PC-9 (cell line): ENCODE results near the gene SHROOM2. TPM values are rescaled to one million over a fixed set of nuclear protein-coding genes. Genes with fewer than 3 reads are reported as not detected.

Source experiments
- BruUV-seq: library from RNA; stranded (reverse); fragments of 400-500 nt; replicated peaks from 2 replicates; lab custom pipeline; 2021; lab: Mats Ljungman, UMichigan
- CTCF ChIA-PET: fragments of 300-600 bp; sonication (Branson Sonifier 250); formaldehyde crosslinking; loops from one replicate; lab custom pipeline; 2022; ENCODE audit warnings: antibody characterized with exemption; lab: Charles Lee
- POLR2A ChIA-PET: fragments of 300-600 bp; sonication (Branson Sonifier 250); formaldehyde crosslinking; loops from one replicate; lab custom pipeline; 2022; ENCODE audit warnings: antibody characterized with exemption; ENCODE audit not compliant: unreplicated experiment; lab: Charles Lee
- DNase-seq, 2 experiments: peaks; one replicate each; pipeline versions ENCODE4 v3.0.0 to v3.0.0-alpha.2; 2015 to 2022; ENCODE audit warnings: mixed read lengths in 1 of 2
- H2AFZ ChIP-seq: fragments of 200-600 bp; sonication (generic); 2 replicates; pipeline ENCODE4 v1.8.1; 2017; ENCODE audit warnings: antibody characterized with exemption
- H3F3A ChIP-seq: fragments of 200-600 bp; sonication (generic); 2 replicates; pipeline ENCODE4 v1.8.1; 2017; ENCODE audit warnings: antibody characterized with exemption, mild to moderate bottlenecking, low read depth; ENCODE audit not compliant: insufficient read depth
- H3K27ac ChIP-seq: fragments of 200-600 bp; sonication (generic); 2 replicates; pipeline ENCODE4 v1.6.1; 2016; ENCODE audit warnings: mixed run types
- H3K27me3 ChIP-seq: fragments of 200-600 bp; sonication (generic); 2 replicates; pipeline ENCODE4 v1.6.1; 2016; ENCODE audit warnings: low read depth, mixed run types; ENCODE audit not compliant: insufficient read depth
- H3K36me3 ChIP-seq: fragments of 200-600 bp; sonication (generic); 2 replicates; pipeline ENCODE4 v1.6.1; 2016; ENCODE audit warnings: low read depth, mixed run types
- H3K4me1 ChIP-seq: fragments of 200-600 bp; sonication (generic); replicated peaks from 2 replicates; pipeline ENCODE4 v1.6.1; 2016; ENCODE audit warnings: mixed run types; ENCODE audit not compliant: insufficient read depth
- H3K4me2 ChIP-seq: fragments of 200-600 bp; sonication (generic); 2 replicates; pipeline ENCODE4 v1.6.1; 2017; ENCODE audit warnings: mixed run types
- H3K4me3 ChIP-seq: fragments of 200-600 bp; sonication (generic); 2 replicates; pipeline ENCODE4 v1.6.1; 2016; ENCODE audit warnings: mixed run types
- H3K79me2 ChIP-seq: fragments of 200-600 bp; sonication (generic); 2 replicates; pipeline ENCODE4 v1.6.1; 2017; ENCODE audit warnings: low read depth, mixed run types
- H3K9me2 ChIP-seq: fragments of 200-600 bp; sonication (generic); 2 replicates; pipeline ENCODE4 v1.8.1; 2017; ENCODE audit warnings: mild to moderate bottlenecking; ENCODE audit not compliant: insufficient read depth
- H3K9me3 ChIP-seq: fragments of 200-600 bp; sonication (generic); 2 replicates; pipeline ENCODE4 v1.8.1; 2016; ENCODE audit warnings: low read depth; ENCODE audit not compliant: insufficient read depth
- H4K20me1 ChIP-seq: fragments of 200-600 bp; sonication (generic); 2 replicates; pipeline ENCODE4 v1.8.1; 2017; ENCODE audit not compliant: insufficient read depth
- EZH2 ChIP-seq: fragments of 200-600 bp; sonication (generic); IDR thresholded peaks from 2 replicates; pipeline ENCODE4 v1.8.0; 2017; ENCODE audit warnings: antibody characterized with exemption, low read depth
- intact Hi-C: fragments of 100-400 bp; cut with micrococcal nuclease; formaldehyde crosslinking; loops from one replicate; pipeline ENCODE4 v1.10.0; 2022; ENCODE audit not compliant: unreplicated experiment
- total RNA-seq: library from RNA; stranded (reverse); gene quantifications from 2 replicates; pipeline ENCODE4 v1.2.3, GENCODE V29; 2021
- TF ChIP-seq, protein P1 (sequence below): fragments of 200-600 bp; sonication (generic); conservative IDR thresholded peaks from 2 replicates; pipeline ENCODE4 v1.6.1; 2017; ENCODE audit warnings: mixed run types, antibody characterized with exemption, mild to moderate bottlenecking, moderate library complexity

SHROOM2 gene
- total RNA-seq, 1 experiment from 2014 or later = 0.17 TPM

DNA sequence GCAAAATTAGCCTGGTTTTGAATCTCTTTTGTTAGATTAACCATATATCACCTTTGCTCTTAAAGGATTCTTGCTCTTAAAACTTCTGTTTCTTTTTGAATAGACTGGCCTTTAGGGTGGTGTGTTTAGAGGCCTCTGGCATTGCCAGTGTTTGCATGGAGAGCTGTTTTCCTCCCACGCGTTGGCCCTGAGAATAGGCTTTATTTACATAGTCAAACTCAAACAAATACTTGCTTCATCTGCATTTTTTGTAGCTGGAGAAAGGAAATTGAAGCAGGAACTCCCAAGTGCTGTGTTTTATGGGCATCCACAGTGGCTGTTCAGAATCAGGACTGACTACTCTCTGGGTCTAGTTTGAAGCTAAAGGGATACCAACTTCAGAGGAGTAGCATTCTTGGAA lies 2.7 kb downstream of the SHROOM2 start:
- H3K9me3 ChIP-seq = no peaks in the 10 kb centered on the region
- DNase-seq = peak in 1 of 2 experiments; percentile 40
- H2AFZ ChIP-seq = no peak overlapping the region
- intact Hi-C loops = no loop called here
- H4K20me1 ChIP-seq = no peaks in the 10 kb centered on the region
- H3K27ac ChIP-seq = no peak overlapping the region
- TF ChIP-seq, protein P1, sequence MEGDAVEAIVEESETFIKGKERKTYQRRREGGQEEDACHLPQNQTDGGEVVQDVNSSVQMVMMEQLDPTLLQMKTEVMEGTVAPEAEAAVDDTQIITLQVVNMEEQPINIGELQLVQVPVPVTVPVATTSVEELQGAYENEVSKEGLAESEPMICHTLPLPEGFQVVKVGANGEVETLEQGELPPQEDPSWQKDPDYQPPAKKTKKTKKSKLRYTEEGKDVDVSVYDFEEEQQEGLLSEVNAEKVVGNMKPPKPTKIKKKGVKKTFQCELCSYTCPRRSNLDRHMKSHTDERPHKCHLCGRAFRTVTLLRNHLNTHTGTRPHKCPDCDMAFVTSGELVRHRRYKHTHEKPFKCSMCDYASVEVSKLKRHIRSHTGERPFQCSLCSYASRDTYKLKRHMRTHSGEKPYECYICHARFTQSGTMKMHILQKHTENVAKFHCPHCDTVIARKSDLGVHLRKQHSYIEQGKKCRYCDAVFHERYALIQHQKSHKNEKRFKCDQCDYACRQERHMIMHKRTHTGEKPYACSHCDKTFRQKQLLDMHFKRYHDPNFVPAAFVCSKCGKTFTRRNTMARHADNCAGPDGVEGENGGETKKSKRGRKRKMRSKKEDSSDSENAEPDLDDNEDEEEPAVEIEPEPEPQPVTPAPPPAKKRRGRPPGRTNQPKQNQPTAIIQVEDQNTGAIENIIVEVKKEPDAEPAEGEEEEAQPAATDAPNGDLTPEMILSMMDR = no peak
- no peak for TF ChIP-seq EZH2
- ChIA-PET POLR2A (no interaction called here), CTCF (no interaction called here)
- BruUV-seq = no TSS peak
- no peak overlapping the region for H3K4me2 ChIP-seq
- no peak overlapping the region for H3K4me3 ChIP-seq
- no peaks in the 10 kb centered on the region for H3F3A ChIP-seq
- no peaks in the 10 kb centered on the region; the same call in 1 of the 2 replicates for H3K4me1 ChIP-seq
- no peaks in the 10 kb centered on the region for H3K36me3 ChIP-seq
- H3K9me2 ChIP-seq = no peaks in the 10 kb centered on the region
- H3K79me2 ChIP-seq = no peaks in the 10 kb centered on the region
- H3K27me3 ChIP-seq = peaks cover 12% of the 10 kb centered on the region; the same call in 1 of the 2 replicates

- Histone ChIP-seq H2AFZ (no peak overlapping the region), H4K20me1 (no peaks in the 10 kb centered on the region), H3K9me2 (no peaks in the 10 kb centered on the region), H3K36me3 (no peaks in the 10 kb centered on the region), H3K4me2 (no peak overlapping the region), H3K27ac (no peak overlapping the region), H3K4me3 (no peak overlapping the region), H3K79me2 (no peaks in the 10 kb centered on the region), H3K9me3 (no peaks in the 10 kb centered on the region), H3F3A (no peaks in the 10 kb centered on the region), H3K27me3 (peaks cover 15% of the 10 kb centered on the region; the same call in 1 of the 2 replicates), H3K4me1 (no peaks in the 10 kb centered on the region; the same call in 1 of the 2 replicates)
- intact Hi-C loops = no loop called here
- ChIA-PET CTCF (no interaction called here), POLR2A (no interaction called here)
- DNase-seq = no peak
- no peak for TF ChIP-seq EZH2
- TF ChIP-seq, protein P1 = no peak
- no TSS peak for BruUV-seq
Measured at GRCh38 chrX:9789555-9789954, 3.3 kb downstream of the SHROOM2 start.

DNA sequence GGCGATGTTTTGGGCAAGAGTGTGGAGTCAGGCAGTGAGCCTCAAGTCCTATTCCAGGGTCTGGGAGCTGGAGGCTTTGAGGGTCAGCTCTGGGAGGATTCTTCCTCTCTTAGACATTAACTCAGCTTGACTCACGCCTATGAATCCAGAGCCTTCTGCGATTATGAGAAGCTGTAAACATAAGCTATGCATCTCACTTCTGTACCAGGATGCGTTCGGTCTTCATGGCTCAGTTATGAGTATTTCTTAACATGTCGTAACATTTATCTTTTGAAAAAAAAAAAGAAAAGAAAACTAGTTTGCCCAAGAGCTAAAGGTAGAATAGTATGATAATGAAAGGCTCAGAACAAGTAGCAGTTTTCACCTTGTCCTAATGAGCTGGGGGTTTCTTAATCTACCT lies 4.6 kb downstream of the SHROOM2 start:
- H3K79me2 ChIP-seq = no peaks in the 10 kb centered on the region
- no peaks in the 10 kb centered on the region for H4K20me1 ChIP-seq
- H2AFZ ChIP-seq = no peak overlapping the region
- no peaks in the 10 kb centered on the region for H3K9me2 ChIP-seq
- H3K4me2 ChIP-seq = no peak overlapping the region
- ChIA-PET POLR2A (no interaction called here), CTCF (no interaction called here)
- peaks cover 27% of the 10 kb centered on the region; the same call in 1 of the 2 replicates for H3K27me3 ChIP-seq
- H3F3A ChIP-seq = no peaks in the 10 kb centered on the region
- intact Hi-C loops = no loop called here
- H3K4me1 ChIP-seq = no peaks in the 10 kb centered on the region; the same call in 1 of the 2 replicates
- no peak for DNase-seq
- no peaks in the 10 kb centered on the region for H3K36me3 ChIP-seq
- TF ChIP-seq EZH2 = no peak
- TF ChIP-seq, protein P1 = no peak
- H3K9me3 ChIP-seq = no peaks in the 10 kb centered on the region
- no peak overlapping the region for H3K27ac ChIP-seq
- no TSS peak for BruUV-seq
- H3K4me3 ChIP-seq = no peak overlapping the region
